ENCODE measurements around the gene SEC11C.

The SEC11C gene

GRCh38 chr18:59150236-59150635 is 10.6 kb downstream of the SEC11C start:
- 0 out of 2 replicates have a peak, but pooled peaks cover 7% of the 10 kb centered on the region for H3K79me2 ChIP-seq (ENCODE audit: insufficient read depth, low read length)
- H2AFZ ChIP-seq (ENCODE audit: low read length): no peak overlapping the region
- H3K4me2 ChIP-seq (ENCODE audit: low read length): no peak overlapping the region
- H3F3A ChIP-seq (ENCODE audit: insufficient read depth, low read length): no peaks in the 10 kb centered on the region
- H3K36me3 ChIP-seq (ENCODE audit: insufficient read depth, low read length): peaks cover 53% of the 10 kb centered on the region
- TF ChIP-seq, protein P1, sequence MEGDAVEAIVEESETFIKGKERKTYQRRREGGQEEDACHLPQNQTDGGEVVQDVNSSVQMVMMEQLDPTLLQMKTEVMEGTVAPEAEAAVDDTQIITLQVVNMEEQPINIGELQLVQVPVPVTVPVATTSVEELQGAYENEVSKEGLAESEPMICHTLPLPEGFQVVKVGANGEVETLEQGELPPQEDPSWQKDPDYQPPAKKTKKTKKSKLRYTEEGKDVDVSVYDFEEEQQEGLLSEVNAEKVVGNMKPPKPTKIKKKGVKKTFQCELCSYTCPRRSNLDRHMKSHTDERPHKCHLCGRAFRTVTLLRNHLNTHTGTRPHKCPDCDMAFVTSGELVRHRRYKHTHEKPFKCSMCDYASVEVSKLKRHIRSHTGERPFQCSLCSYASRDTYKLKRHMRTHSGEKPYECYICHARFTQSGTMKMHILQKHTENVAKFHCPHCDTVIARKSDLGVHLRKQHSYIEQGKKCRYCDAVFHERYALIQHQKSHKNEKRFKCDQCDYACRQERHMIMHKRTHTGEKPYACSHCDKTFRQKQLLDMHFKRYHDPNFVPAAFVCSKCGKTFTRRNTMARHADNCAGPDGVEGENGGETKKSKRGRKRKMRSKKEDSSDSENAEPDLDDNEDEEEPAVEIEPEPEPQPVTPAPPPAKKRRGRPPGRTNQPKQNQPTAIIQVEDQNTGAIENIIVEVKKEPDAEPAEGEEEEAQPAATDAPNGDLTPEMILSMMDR (IDR thresholded peaks at IDR 0.05; ENCODE audit: low read length): no peak
- TF ChIP-seq EZH2 (IDR thresholded peaks at IDR 0.05; ENCODE audit: borderline replicate concordance, low read length): no peak
- H3K27me3 ChIP-seq (ENCODE audit: insufficient read depth, low read length): no peaks in the 10 kb centered on the region
- no peaks in the 10 kb centered on the region for H4K20me1 ChIP-seq (ENCODE audit: insufficient read depth, low read length)
- no peaks in the 10 kb centered on the region for H3K9me3 ChIP-seq (ENCODE audit: low read length)
- no peak overlapping the region for H3K9ac ChIP-seq (ENCODE audit: low read length)
- H3K27ac ChIP-seq (ENCODE audit: low read depth, low read length, poor library complexity, severe bottlenecking): no peak overlapping the region
- H3K9me2 ChIP-seq (ENCODE audit: low read depth, low read length): no peaks in the 10 kb centered on the region
- H3K4me3 ChIP-seq (ENCODE audit: low read depth, low read length, poor library complexity, severe bottlenecking): no peak overlapping the region
- H3K4me1 ChIP-seq (ENCODE audit: insufficient read depth, low read length, severe bottlenecking): peaks cover 24% of the 10 kb centered on the region

DNA sequence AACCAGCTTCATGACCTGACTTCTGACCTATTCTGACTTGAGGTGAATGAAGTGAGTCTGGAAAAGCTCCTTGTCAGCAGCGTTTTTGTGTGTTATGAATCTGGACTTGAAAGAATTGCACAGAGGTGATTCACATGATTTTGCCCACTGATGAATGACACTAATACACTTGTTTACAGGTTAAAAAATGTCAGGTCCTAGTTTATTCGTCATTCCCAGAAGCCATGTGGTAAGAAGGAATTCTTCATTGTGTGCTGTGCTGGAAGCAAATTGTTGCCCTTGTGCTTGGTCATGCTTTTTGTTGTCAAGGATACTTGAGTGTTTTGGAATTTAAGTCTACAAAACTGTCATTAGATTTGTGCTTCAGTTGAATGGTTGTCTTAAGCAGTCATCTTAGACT is 15.5 kb downstream of the SEC11C start:
- Histone ChIP-seq H3K9ac (ENCODE audit: low read length) (no peak overlapping the region), H2AFZ (ENCODE audit: low read length) (no peak overlapping the region), H4K20me1 (ENCODE audit: insufficient read depth, low read length) (no peaks in the 10 kb centered on the region), H3K79me2 (ENCODE audit: insufficient read depth, low read length) (no peaks in the 10 kb centered on the region), H3K27me3 (ENCODE audit: insufficient read depth, low read length) (no peaks in the 10 kb centered on the region), H3K27ac (ENCODE audit: low read depth, low read length, poor library complexity, severe bottlenecking) (no peak overlapping the region), H3K9me3 (ENCODE audit: low read length) (no peaks in the 10 kb centered on the region), H3K4me2 (ENCODE audit: low read length) (no peak overlapping the region), H3K4me3 (ENCODE audit: low read depth, low read length, poor library complexity, severe bottlenecking) (no peak overlapping the region), H3K36me3 (ENCODE audit: insufficient read depth, low read length) (peaks cover 84% of the 10 kb centered on the region), H3K9me2 (ENCODE audit: low read depth, low read length) (no peaks in the 10 kb centered on the region), H3F3A (ENCODE audit: insufficient read depth, low read length) (no peaks in the 10 kb centered on the region), H3K4me1 (ENCODE audit: insufficient read depth, low read length, severe bottlenecking) (no peaks in the 10 kb centered on the region)
- TF ChIP-seq EZH2 (IDR thresholded peaks at IDR 0.05; ENCODE audit: borderline replicate concordance, low read length): no peak
- TF ChIP-seq, protein P1 (IDR thresholded peaks at IDR 0.05; ENCODE audit: low read length): no peak

- Histone ChIP-seq H3K9me2 (ENCODE audit: low read depth, low read length) (no peaks in the 10 kb centered on the region), H3F3A (ENCODE audit: insufficient read depth, low read length) (no peaks in the 10 kb centered on the region), H3K4me3 (ENCODE audit: low read depth, low read length, poor library complexity, severe bottlenecking) (no peak overlapping the region), H4K20me1 (ENCODE audit: insufficient read depth, low read length) (no peaks in the 10 kb centered on the region), H3K27me3 (ENCODE audit: insufficient read depth, low read length) (no peaks in the 10 kb centered on the region), H3K27ac (ENCODE audit: low read depth, low read length, poor library complexity, severe bottlenecking) (no peak overlapping the region), H3K9me3 (ENCODE audit: low read length) (no peaks in the 10 kb centered on the region), H3K36me3 (ENCODE audit: insufficient read depth, low read length) (peaks cover 72% of the 10 kb centered on the region), H3K9ac (ENCODE audit: low read length) (no peak overlapping the region), H2AFZ (ENCODE audit: low read length) (no peak overlapping the region), H3K4me1 (ENCODE audit: insufficient read depth, low read length, severe bottlenecking) (no peaks in the 10 kb centered on the region), H3K79me2 (ENCODE audit: insufficient read depth, low read length) (no peaks in the 10 kb centered on the region), H3K4me2 (ENCODE audit: low read length) (no peak overlapping the region)
- no peak for TF ChIP-seq EZH2 (IDR thresholded peaks at IDR 0.05; ENCODE audit: borderline replicate concordance, low read length)
- TF ChIP-seq, protein P1 (IDR thresholded peaks at IDR 0.05; ENCODE audit: low read length): no peak
These were observed 16.6 kb downstream of the SEC11C start for GRCh38 chr18:59156316-59156715.
